GM18507 (cell line): ENCODE data around the gene LGALS3.

Experiments
- DNase-seq: peaks from one replicate; pipeline ENCODE4 v3.0.0; 2011; ENCODE audit warnings: low read depth; ENCODE audit not compliant: insufficient read length; ENCODE audit errors: extremely low spot score
- FAIRE-seq: peaks from 2 replicates; lab custom pipeline; 2011; peaks lifted over from hg19 to GRCh38; lab: Jason Lieb, UNC

LGALS3 gene

GRCh38 chr14:55160989-55161388 is 31.9 kb downstream of the LGALS3 start:
- peak; percentile 76 for FAIRE-seq

GRCh38 chr14:55170526-55170925 is 41.5 kb downstream of the LGALS3 start:
- DNase-seq: no peak
- no peak for FAIRE-seq

More at GRCh38 chr14:55160989-55161388, 31.9 kb downstream of the LGALS3 start:
- no peak for DNase-seq

GRCh38 chr14:55180006-55180405 is 51.0 kb downstream of the LGALS3 start:
- peak; percentile 18 for FAIRE-seq
- DNase-seq: no peak

- FAIRE-seq (peak; percentile 86), DNase-seq (peak; percentile 12)
These were observed 51.4 kb downstream of the LGALS3 start for GRCh38 chr14:55180434-55180833.

- FAIRE-seq (no peak), DNase-seq (no peak)
These were observed 59.7 kb downstream of the LGALS3 start for GRCh38 chr14:55188686-55189295.

GRCh38 chr14:55190906-55191202 is 61.8 kb downstream of the LGALS3 start:
- FAIRE-seq: no peak
- DNase-seq: no peak

GRCh38 chr14:55191203-55192053 is 62.4 kb downstream of the LGALS3 start, which contains the start of gene DLGAP5:
TSS of gene DLGAP5 (minus strand) at chr14:55191585. CDS start at chr14:55189179, 2,406 bp downstream.
- peak; percentile 98 for FAIRE-seq
- peak; percentile 95 for DNase-seq

GRCh38 chr14:55192054-55192621 is 63.1 kb downstream of the LGALS3 start:
- peak; percentile 18 for FAIRE-seq

GRCh38 chr14:55194656-55195355 is 65.8 kb downstream of the LGALS3 start:
- no peak for FAIRE-seq
- no peak for DNase-seq

More at GRCh38 chr14:55192054-55192621, 63.1 kb downstream of the LGALS3 start:
- DNase-seq: no peak
